Stimulated activated CD8-positive, alpha-beta memory T cell treated with anti-CD3 and anti-CD28 coated beads, Interleukin-12 subunit alpha, Interleukin-12 subunit beta, amount 100 ng/mL, for 4 hours (primary cell): ENCODE measurements around the gene LRP8.

ENCODE experiments used
- DNase-seq: peaks from one replicate; pipeline ENCODE4 v3.0.0-alpha.2; 2020; ENCODE audit warnings: low read depth

The LRP8 gene

GRCh38 chr1:53321776-53322602 lies 5.9 kb downstream of the LRP8 start:
- no peak for DNase-seq

GRCh38 chr1:53321366-53321765 lies 6.5 kb downstream of the LRP8 start:
- no peak for DNase-seq

- no peak for DNase-seq
Measured at GRCh38 chr1:53320646-53321045, 7.2 kb downstream of the LRP8 start.

GRCh38 chr1:53319296-53320101 lies 8.4 kb downstream of the LRP8 start:
- no peak for DNase-seq

- DNase-seq = no peak
Measured at GRCh38 chr1:53317646-53318539, 10.0 kb downstream of the LRP8 start.

- DNase-seq = no peak
Measured at GRCh38 chr1:53316766-53317581, 10.9 kb downstream of the LRP8 start.

GRCh38 chr1:53316424-53316765 lies 11.5 kb downstream of the LRP8 start:
- no peak for DNase-seq

GRCh38 chr1:53315456-53316423 lies 12.1 kb downstream of the LRP8 start:
- no peak for DNase-seq

GRCh38 chr1:53315046-53315445 lies 12.8 kb downstream of the LRP8 start:
- DNase-seq = no peak

- DNase-seq = no peak
Measured at GRCh38 chr1:53314606-53315005, 13.3 kb downstream of the LRP8 start.

- no peak for DNase-seq
Measured at GRCh38 chr1:53314096-53314495, 13.8 kb downstream of the LRP8 start.

GRCh38 chr1:53313556-53313955 lies 14.3 kb downstream of the LRP8 start:
- no peak for DNase-seq

- no peak for DNase-seq
Measured at GRCh38 chr1:53311702-53312305, 16.1 kb downstream of the LRP8 start.

GRCh38 chr1:53310847-53311681 lies 16.8 kb downstream of the LRP8 start:
- no peak for DNase-seq

GRCh38 chr1:53309802-53310201 lies 18.1 kb downstream of the LRP8 start:
- no peak for DNase-seq

- DNase-seq = no peak
Measured at GRCh38 chr1:53308506-53308905, 19.4 kb downstream of the LRP8 start.

GRCh38 chr1:53307037-53307436 lies 20.8 kb downstream of the LRP8 start:
- DNase-seq = no peak

GRCh38 chr1:53306168-53306567 lies 21.7 kb downstream of the LRP8 start:
- DNase-seq = no peak

- DNase-seq = no peak
Measured at GRCh38 chr1:53305650-53306049, 22.2 kb downstream of the LRP8 start.
